Measurements from ENCODE around the gene LIN7B.

Gene LIN7B

DNA sequence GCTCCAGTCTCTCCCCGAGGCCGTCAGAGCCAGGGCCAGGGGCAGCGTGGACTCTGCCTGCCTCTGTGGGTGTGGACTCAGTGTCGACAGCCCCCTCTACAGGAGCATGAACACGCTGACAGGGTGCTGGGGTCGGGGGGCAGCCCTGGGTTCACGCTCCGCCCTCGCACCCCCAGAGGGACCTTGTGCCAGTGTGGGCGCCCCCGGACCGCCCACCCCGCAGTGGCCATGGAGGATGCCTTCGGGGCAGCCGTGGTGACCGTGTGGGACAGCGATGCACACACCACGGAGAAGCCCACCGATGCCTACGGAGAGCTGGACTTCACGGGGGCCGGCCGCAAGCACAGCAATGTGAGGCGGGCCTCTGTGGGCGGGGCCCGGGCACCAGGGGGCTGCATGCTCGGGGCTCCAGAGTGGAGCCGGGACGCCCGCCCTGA lies 51.7 kb downstream of the LIN7B start:
- DNase-seq (ENCODE audit: low read depth), result no peak

- DNase-seq (ENCODE audit: low read depth), result no peak
These were observed 53.8 kb downstream of the LIN7B start for GRCh38 chr19:49167857-49168409.
